Measurements from ENCODE around the gene C22orf15. TPM values are rescaled to one million over a fixed set of nuclear protein-coding genes. Genes with fewer than 3 reads are reported as not detected.

The C22orf15 gene
- total RNA-seq, 1 experiment from 2014 or later, result 0.81 TPM

DNA sequence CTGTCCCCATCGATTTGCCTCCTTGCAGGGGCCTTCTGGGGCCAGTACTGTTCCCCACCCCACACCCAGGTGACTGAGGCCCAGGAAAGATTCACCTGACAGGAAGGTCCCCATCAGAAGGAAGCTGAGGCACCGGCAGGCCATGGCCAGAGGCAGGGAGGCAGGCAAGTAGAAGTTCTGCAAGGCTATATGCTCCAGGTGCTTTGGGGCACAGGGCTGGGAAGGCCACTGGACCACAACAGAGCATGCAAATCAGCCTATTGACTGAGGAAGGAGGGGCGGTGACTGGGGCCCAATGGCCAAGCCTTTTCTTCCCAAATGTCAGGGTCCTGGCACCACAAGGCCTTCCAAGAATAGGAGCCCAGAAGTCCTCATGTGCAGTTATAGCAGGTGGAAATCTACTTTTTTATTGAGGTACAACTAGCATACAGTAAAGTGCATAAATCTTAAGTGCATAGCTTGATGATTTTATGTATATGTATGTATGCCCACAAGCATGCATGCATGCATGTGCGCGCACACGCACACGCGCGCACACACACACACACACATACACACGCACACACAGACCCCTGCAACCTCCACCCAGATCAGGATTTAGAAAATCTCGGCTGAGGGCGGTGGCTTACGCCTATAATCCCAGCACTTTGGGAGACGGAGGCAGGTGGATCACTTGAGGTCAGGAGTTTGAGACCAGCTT is 8.4 kb upstream of the C22orf15 start, which contains the start of gene VPREB3:
VPREB3 (minus strand) TSS at position 206 of the 700 bp plus-strand sequence; CDS start at position 144, 62 bp downstream.
- DNase-seq, result no peak
- Histone ChIP-seq H4K91ac (ENCODE audit: insufficient read length, low read depth, low read length) (no peak within 1 kb of the TSS), H2BK15ac (ENCODE audit: low read depth, low read length) (no peak within 1 kb of the TSS), H3K79me2 (ENCODE audit: insufficient read depth, low read length) (no peaks in the 10 kb centered on the region), H3K4ac (ENCODE audit: low read depth, low read length) (no peak within 1 kb of the TSS), H3K4me2 (ENCODE audit: insufficient read depth, insufficient read length, low read length) (no peak within 1 kb of the TSS), H4K20me1 (ENCODE audit: control insufficient read depth, insufficient read depth, insufficient read length) (no peaks in the 10 kb centered on the region), H3K27me3 (ENCODE audit: insufficient read depth, low read length) (no peaks in the 10 kb centered on the region), H2BK120ac (ENCODE audit: low read depth, low read length, poor library complexity, severe bottlenecking) (no peak within 1 kb of the TSS), H3K23me2 (ENCODE audit: insufficient read length, low read depth, low read length, poor library complexity, severe bottlenecking) (peaks cover 8% of the 10 kb centered on the region), H2BK12ac (ENCODE audit: insufficient read length, low read depth, low read length) (no peak within 1 kb of the TSS), H3K18ac (ENCODE audit: insufficient read length, low read depth, low read length) (no peak within 1 kb of the TSS), H2BK5ac (ENCODE audit: insufficient read length, low read length) (no peak within 1 kb of the TSS), H3K23ac (ENCODE audit: insufficient read length, low read depth, low read length) (no peak within 1 kb of the TSS), H3K9ac (ENCODE audit: extremely low read depth, insufficient read length, low read length) (no peak within 1 kb of the TSS), H2AFZ (ENCODE audit: low read length) (no peak within 1 kb of the TSS), H3K14ac (ENCODE audit: insufficient read depth, low read length) (no peak within 1 kb of the TSS; the same call in 1 of the 2 replicates), H3K4me1 (ENCODE audit: insufficient read depth, low read length) (no peaks in the 10 kb centered on the region; the same call in 1 of the 2 replicates), H3K56ac (ENCODE audit: insufficient read length, low read depth, low read length) (no peak within 1 kb of the TSS), H2BK20ac (ENCODE audit: low read depth, low read length, poor library complexity, severe bottlenecking) (no peak within 1 kb of the TSS), H3K27ac (ENCODE audit: insufficient read length, low read depth, low read length) (no peak within 1 kb of the TSS), H2AK5ac (ENCODE audit: insufficient read length, low read length) (no peak within 1 kb of the TSS), H4K5ac (ENCODE audit: insufficient read length, low read depth, low read length) (no peak within 1 kb of the TSS), H3K79me1 (ENCODE audit: insufficient read depth, low read depth, low read length, poor library complexity, severe bottlenecking) (no peaks in the 10 kb centered on the region), H3T11ph (ENCODE audit: low read length) (no peak within 1 kb of the TSS), H3K9me3 (ENCODE audit: control insufficient read depth, low read depth, low read length) (no peaks in the 10 kb centered on the region), H4K8ac (replicated peaks; ENCODE audit: insufficient read length, low read depth, low read length) (no peak within 1 kb of the TSS)
- Mint-ChIP-seq H3K27ac (peak within 1 kb of the TSS in 1 of 3 experiments; percentile 76; a peak in 2 of 7 replicates), H3K36me3 (ENCODE audit: insufficient read depth in 1 of 3, low read depth in 3 of 3) (no peaks in the 10 kb centered on the region; a peak in 1 of 7 replicates), H3K9me3 (no peaks in the 10 kb centered on the region; a peak in 1 of 5 replicates), H3K4me1 (peaks cover 19 to 47% of the 10 kb centered on the region in 2 experiments), H3K4me3 (no peak within 1 kb of the TSS), H3K27me3 (ENCODE audit: low read depth) (peaks cover 10% of the 10 kb centered on the region)
- TF ChIP-seq, protein P1, sequence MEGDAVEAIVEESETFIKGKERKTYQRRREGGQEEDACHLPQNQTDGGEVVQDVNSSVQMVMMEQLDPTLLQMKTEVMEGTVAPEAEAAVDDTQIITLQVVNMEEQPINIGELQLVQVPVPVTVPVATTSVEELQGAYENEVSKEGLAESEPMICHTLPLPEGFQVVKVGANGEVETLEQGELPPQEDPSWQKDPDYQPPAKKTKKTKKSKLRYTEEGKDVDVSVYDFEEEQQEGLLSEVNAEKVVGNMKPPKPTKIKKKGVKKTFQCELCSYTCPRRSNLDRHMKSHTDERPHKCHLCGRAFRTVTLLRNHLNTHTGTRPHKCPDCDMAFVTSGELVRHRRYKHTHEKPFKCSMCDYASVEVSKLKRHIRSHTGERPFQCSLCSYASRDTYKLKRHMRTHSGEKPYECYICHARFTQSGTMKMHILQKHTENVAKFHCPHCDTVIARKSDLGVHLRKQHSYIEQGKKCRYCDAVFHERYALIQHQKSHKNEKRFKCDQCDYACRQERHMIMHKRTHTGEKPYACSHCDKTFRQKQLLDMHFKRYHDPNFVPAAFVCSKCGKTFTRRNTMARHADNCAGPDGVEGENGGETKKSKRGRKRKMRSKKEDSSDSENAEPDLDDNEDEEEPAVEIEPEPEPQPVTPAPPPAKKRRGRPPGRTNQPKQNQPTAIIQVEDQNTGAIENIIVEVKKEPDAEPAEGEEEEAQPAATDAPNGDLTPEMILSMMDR (conservative IDR thresholded peaks at IDR 0.05), result no peak
- no CpG with 5 or more reads among the region's 14 CpGs for WGBS (ENCODE audit: extremely low coverage, insufficient read length, low lambda C conversion rate)
